ENCODE data around the gene TM4SF4. TPM values are rescaled to one million over a fixed set of nuclear protein-coding genes. Genes with fewer than 3 reads are reported as not detected.
A peak's percentile ranks its signal among the peaks of the same experiment; 100 is the strongest.

The TM4SF4 gene
- total and polyA plus RNA-seq, 7 donors = 0.92 to 17.1 (median 5.0) TPM; not detected in 1

DNA sequence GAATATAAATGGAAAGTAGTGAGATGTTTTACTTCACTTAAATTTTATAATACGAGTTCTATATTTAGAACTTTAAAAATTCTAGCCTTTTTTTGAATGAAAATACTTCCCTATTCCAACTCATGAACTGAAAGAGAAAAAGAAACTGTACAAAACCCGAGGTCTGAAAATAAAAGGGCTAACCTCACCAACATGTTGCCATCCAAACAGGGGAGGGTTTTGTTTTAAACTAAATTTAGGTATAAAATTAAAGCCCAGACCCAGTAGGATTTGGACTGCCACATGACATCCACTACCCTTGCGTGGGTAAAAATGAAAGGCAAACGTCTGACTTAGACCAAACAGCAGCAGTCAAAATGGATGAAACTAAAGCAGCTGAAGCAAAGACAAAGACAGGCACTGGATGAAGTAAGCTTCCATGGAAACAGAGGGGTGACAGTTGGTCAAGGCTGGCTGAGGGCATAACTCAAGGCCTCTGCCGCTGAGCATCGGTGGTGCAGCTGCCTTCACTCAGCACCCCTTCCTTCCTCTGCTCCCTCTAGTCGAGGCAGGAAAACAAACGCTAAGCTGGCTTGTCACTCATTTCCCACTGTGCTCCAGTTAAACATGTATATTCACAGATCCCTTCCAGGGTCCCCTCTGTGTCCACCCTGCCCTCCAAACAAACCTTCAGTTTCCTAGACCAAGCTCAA is 58.1 kb downstream of the TM4SF4 start:
- TF ChIP-seq EP300 (IDR thresholded peaks at IDR 0.05) (no peak), POLR2AphosphoS5 (IDR thresholded peaks at IDR 0.05) (no peak), POLR2A (IDR thresholded peaks at IDR 0.05) (no peak)
- TF ChIP-seq, protein P1, sequence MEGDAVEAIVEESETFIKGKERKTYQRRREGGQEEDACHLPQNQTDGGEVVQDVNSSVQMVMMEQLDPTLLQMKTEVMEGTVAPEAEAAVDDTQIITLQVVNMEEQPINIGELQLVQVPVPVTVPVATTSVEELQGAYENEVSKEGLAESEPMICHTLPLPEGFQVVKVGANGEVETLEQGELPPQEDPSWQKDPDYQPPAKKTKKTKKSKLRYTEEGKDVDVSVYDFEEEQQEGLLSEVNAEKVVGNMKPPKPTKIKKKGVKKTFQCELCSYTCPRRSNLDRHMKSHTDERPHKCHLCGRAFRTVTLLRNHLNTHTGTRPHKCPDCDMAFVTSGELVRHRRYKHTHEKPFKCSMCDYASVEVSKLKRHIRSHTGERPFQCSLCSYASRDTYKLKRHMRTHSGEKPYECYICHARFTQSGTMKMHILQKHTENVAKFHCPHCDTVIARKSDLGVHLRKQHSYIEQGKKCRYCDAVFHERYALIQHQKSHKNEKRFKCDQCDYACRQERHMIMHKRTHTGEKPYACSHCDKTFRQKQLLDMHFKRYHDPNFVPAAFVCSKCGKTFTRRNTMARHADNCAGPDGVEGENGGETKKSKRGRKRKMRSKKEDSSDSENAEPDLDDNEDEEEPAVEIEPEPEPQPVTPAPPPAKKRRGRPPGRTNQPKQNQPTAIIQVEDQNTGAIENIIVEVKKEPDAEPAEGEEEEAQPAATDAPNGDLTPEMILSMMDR (IDR thresholded peaks at IDR 0.05) = no peak
- peaks cover 0 to 100% (median 81%) of the 10 kb centered on the region in 4 donors for H3K4me1 ChIP-seq
- WGBS, 2 donors = 36 to 62% methylated on average over 8 of the region's 8 CpGs
- intact Hi-C loops (cut with DNase I) = loop anchor here (10.0 kb wide), 1 partner anchor 578 kb away; no protein-coding TSS in a partner anchor
- peak overlapping the region in 1 of 4 donors; percentile 7 for H3K4me3 ChIP-seq
- H3K9me3 ChIP-seq = no peaks in the 10 kb centered on the region
- no peak for DNase-seq
- H3K36me3 ChIP-seq = no peaks in the 10 kb centered on the region
- no peaks in the 10 kb centered on the region for H3K27me3 ChIP-seq
- H3K27ac ChIP-seq = peak overlapping the region; percentile 63 to 78 (median 75)

DNA sequence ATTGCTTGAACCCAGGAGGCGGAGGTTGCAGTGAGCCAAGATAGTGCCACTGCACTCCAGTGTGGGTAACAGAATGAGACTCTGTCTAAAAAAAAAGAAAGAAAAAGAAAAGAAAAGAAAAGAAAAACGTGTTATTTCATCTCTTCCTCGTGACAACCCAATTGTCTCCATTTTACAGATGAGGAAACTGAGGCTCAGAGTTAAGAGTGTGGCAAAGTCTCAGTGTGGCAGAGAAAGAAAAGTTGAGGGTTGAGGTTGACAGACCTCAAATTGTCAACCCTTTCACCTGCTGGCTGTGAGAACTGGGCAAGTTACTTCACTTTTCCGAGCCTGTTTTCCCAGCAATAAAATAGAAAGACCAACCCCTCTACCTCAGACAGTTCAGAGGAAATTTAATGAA is 59.6 kb downstream of the TM4SF4 start:
- intact Hi-C loops (cut with DNase I) = loop anchor here (10.0 kb wide), 1 partner anchor 579 kb away; no protein-coding TSS in a partner anchor
- Histone ChIP-seq H3K27ac (peak overlapping the region; percentile 73 to 78 (median 76)), H3K27me3 (no peaks in the 10 kb centered on the region), H3K4me3 (no peak overlapping the region), H3K9me3 (no peaks in the 10 kb centered on the region), H3K4me1 (peaks cover 0 to 92% (median 70%) of the 10 kb centered on the region in 4 donors), H3K36me3 (no peaks in the 10 kb centered on the region)
- 77 to 90% methylated on average over 4 of the region's 4 CpGs for WGBS, 2 donors
- no peak for DNase-seq
- TF ChIP-seq POLR2AphosphoS5 (IDR thresholded peaks at IDR 0.05) (no peak), POLR2A (IDR thresholded peaks at IDR 0.05) (no peak), EP300 (IDR thresholded peaks at IDR 0.05) (no peak)
- TF ChIP-seq, protein P1 (IDR thresholded peaks at IDR 0.05) = no peak

DNA sequence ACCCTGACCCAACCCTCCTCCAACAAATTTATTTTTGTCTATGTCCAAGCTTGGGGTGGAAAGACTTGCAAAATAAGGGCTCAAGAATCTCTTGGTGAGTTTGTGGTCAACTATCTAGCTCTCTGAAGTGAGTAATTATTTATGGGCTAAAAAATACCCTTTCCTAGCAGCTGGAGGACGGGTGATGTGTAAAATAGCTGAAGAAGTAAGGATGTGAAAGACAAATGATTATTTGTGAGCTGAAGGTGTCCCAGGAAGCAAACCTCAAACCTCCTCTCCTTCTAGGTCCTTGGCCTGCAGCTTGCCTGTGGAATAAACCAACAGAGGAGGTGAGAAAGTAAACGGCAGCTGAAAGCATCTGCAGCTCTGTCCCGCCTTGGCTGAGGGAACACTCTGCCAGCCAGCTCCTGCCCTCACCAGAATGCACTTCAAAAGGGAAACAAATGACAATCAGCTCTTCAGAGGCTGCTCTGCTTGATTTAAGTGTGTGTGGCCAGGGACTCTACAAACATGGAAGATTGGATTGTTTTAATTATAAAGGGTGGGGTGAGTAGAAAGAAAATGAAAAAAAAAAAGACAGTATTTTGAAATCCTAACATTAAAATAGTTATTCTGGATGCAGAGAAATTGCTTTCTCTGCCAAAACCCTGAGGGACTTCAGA is 60.3 kb downstream of the TM4SF4 start:
- WGBS, 2 donors = 26 to 31% methylated on average over 3 of the region's 3 CpGs
- DNase-seq = peak; percentile 75
- Histone ChIP-seq H3K4me1 (peaks cover 0 to 92% (median 75%) of the 10 kb centered on the region in 4 donors), H3K4me3 (no peak overlapping the region), H3K27ac (peak overlapping the region; percentile 73 to 78 (median 76)), H3K36me3 (no peaks in the 10 kb centered on the region), H3K27me3 (no peaks in the 10 kb centered on the region), H3K9me3 (no peaks in the 10 kb centered on the region)
- TF ChIP-seq, protein P1 (IDR thresholded peaks at IDR 0.05) = no peak
- peak in 2 of 4 donors; percentile 24 to 46 for TF ChIP-seq POLR2AphosphoS5 (IDR thresholded peaks at IDR 0.05)
- intact Hi-C loops (cut with DNase I) = loop anchor here (10.0 kb wide), 1 partner anchor 580 kb away; no protein-coding TSS in a partner anchor

DNA sequence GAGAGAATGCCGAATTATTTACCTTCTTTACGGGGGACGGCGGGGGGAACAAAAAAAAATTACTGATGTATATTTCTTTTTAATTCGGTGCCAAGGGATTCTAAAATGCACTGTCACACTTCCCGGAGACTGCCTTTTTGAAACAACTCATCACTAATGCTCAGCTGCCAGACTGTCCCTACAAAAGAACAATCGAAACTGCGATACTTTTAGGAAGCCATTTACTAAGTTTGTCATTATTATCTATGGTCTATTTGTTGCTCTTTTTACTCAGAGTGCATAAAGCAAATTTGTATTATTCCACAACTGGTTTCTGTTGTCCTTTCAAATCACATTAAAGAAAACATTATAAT is 60.8 kb downstream of the TM4SF4 start:
- WGBS, 2 donors = 56 to 70% methylated on average over 8 of the region's 8 CpGs
- H3K27me3 ChIP-seq = no peaks in the 10 kb centered on the region
- H3K36me3 ChIP-seq = no peaks in the 10 kb centered on the region
- intact Hi-C loops (cut with DNase I) = loop anchor here (10.0 kb wide), 1 partner anchor 581 kb away; no protein-coding TSS in a partner anchor
- no peaks in the 10 kb centered on the region for H3K9me3 ChIP-seq
- TF ChIP-seq, protein P1 (IDR thresholded peaks at IDR 0.05) = no peak
- TF ChIP-seq POLR2AphosphoS5 (IDR thresholded peaks at IDR 0.05) (no peak), EP300 (IDR thresholded peaks at IDR 0.05) (no peak), POLR2A (IDR thresholded peaks at IDR 0.05) (no peak)
- DNase-seq = no peak
- peaks cover 0 to 92% (median 79%) of the 10 kb centered on the region in 4 donors for H3K4me1 ChIP-seq
- H3K4me3 ChIP-seq = no peak overlapping the region
- H3K27ac ChIP-seq = peak overlapping the region; percentile 73 to 78 (median 76)

Measured in sigmoid colon (tissue), 7 donors.